ENCODE data around the gene C2orf42.
"Not testable (repeated sequence)": the region's sequence is repeated elsewhere in the genome, so short reads cannot be mapped to it uniquely, and the experiment has no call there.

Gene C2orf42

GRCh38 chr2:70102323-70102905, 88.4 kb downstream of the C2orf42 start:
- not testable (repeated sequence) for DNase-seq

- not testable (repeated sequence) for DNase-seq
These were observed 89.1 kb downstream of the C2orf42 start for GRCh38 chr2:70101686-70102085.

- no peak for DNase-seq
These were observed 89.6 kb downstream of the C2orf42 start for GRCh38 chr2:70101174-70101573.
